ENCODE data around the gene CDH12.
"Not testable (repeated sequence)": the region's sequence is repeated elsewhere in the genome, so short reads cannot be mapped to it uniquely, and the experiment has no call there.

CDH12 gene

DNA sequence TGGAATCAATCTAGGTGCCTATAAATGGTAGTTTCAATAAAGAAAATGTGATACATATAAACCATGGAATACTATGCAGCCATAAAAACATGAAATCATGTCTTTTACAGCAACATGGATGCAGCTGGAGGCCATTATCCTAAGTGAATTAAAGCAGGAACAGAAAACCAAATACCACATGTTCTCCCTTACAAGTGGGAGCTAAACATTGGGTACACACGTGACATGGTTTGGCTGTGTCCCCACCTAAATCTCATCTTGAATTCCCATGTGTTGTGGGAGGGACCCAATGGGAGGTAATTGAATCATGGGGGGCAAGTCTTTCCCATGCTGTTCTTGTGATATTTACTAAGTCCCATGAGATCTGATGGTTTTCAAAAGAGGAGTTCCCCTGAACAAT is 78.9 kb downstream of the CDH12 start:
- not testable (repeated sequence) for DNase-seq (ENCODE audit: low read depth, low spot score)

DNA sequence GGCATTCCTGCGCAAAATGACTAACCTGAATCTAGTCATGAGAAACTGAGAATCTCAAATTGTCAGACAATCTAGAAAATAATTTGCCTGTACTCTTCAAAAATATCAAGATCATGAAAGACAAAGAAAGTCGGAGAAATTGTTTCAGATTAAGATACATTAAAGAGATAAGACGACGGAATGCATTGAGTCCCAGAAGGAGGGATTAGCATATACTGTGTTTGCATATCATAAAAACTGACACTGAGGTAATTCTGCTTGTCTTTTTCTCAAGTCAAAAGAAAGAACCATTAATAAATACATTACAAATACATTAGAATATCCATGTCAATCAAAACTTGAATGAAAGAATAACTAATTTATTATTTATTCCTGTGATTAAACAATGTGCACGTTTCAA is 88.4 kb downstream of the CDH12 start:
- DNase-seq (ENCODE audit: low read depth, low spot score), result no peak

DNA sequence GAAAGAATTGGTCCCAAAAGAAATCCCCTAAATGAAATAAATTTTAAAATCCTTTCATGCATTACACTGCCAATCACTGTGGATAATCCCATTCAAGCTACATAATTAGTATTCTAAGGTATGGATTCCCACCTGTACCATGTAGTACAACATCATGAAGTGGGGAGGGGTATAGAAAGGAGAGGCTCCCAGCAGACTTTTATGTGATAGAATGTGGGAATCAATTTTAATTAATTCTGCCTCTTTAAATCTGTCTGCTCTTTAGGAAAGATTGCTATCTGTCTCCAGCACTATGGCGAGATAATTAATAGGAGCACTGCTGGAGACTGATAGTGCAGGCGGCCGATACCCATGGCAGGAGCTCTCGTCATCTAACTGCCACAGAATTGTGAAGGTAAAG is 95.4 kb downstream of the CDH12 start:
- no peak for DNase-seq (ENCODE audit: low read depth, low spot score)

DNA sequence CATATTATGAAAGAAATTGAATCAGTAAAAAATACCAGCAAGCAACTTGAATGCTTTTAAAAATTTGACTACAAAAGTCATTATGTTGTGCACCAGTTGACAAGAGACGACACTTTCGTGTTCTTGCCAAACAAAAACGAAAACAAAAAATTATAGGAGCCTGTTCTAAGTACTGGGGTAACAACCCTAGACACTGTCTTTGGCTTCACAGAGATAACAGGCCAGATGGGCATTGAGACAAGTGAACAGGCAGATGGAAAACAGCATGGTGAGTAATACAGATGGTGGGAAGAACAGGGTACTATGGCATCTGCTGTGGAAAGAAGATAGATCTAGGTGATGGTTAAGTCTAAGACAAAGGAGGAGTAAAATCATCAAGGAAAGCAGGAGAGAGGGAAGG is 99.0 kb downstream of the CDH12 start:
- no peak for DNase-seq (ENCODE audit: low read depth, low spot score)

DNA sequence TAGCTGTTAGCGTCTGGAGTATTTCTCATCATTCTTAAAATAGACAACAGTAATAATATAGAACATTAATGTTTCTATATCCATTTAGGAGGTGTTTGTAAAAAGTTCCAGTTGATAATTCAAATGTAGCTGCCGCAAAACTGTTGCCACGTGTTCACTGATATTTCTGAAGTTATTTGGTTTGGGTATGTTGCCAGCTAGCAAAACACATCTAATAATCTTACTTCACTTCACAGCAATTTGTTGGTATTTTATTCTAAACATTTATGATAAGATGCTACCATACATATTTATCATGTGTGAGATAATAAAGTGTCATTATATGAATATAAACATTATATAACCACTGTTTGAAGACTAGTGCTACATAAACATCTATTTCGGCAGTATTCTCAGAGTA is 101.6 kb downstream of the CDH12 start:
- no peak for DNase-seq (ENCODE audit: low read depth, low spot score)

DNA sequence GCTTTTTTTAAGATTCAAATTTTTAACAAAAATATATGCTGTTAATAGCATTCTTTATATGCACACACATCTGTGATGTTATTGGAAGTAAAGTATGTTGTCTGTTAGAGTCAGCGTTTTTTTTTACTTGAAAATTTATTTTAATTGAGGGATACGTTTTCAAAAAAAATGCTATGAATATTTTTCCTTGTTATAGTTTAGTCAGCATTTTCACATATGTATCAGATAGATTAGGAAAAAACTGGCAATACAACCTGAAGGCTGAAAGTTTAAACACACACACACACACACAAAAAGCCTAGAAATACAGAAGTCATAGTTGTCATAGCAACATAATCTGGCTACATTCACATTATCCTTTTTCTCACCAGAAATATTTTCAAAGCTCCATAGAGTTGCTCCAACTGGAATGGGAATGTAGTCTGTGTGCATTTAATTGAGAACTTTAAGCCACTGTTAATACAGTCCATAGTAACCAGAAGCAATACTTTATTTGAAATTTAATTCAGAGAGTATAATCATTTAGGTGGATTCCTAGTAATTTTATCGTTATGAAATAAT is 116.6 kb downstream of the CDH12 start:
- DNase-seq (ENCODE audit: low read depth, low spot score), result no peak

DNA sequence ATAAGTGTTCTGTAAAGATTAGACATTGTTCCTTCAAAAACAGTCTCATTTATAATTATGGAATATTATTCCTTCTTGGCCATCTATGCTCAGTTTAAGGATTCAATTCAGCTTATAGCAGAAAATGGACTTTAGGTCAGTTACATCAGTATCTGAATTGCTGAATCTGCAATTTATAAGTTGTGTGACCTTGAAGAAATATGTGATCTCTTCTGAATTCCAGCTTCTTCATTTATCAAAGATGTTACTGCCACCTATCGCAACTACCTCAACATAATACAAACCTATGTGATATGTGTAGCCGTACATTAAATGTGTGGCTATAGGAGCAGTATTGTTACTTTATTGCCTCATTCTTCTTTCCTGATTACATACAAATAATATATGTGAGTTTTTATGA is 118.2 kb downstream of the CDH12 start:
- no peak for DNase-seq (ENCODE audit: low read depth, low spot score)

DNA sequence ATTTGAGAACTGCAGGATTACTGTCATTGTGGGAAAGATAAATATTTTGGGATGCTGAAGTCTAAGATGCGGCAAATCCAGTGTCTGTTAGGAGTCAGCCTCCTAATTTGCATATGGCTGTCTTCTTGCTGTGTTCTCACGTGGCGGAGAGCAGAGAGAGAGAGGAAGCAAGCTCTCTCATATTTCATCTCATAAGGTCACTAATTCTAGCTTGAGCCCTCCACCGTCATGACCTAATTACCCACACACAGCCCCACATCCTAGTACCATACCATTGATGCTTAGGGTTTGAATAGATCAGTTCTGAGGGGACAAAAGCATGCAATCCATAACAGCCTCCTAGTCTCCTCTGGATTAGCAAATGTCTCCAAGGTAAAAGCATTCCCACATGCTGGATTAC is 124.5 kb downstream of the CDH12 start:
- DNase-seq (ENCODE audit: low read depth, low spot score), result no peak

DNA sequence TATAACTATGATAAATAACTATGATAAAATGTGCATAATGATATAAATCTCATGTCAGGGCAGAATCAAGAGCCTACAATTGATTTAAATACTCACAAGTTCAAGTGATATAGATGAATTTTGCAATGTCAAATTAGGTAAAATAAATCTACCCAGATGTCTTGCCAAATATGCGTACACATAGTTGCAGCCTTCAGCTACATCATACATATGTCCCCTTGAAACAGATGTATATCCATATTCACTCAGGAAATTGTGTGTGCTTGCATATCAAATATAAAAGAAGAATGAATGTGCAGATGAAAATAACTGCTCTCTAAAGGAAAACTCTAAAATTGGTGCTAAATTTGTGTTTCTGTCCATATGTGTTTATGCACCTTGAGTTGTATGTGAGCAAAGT is 130.7 kb downstream of the CDH12 start:
- no peak for DNase-seq (ENCODE audit: low read depth, low spot score)

DNA sequence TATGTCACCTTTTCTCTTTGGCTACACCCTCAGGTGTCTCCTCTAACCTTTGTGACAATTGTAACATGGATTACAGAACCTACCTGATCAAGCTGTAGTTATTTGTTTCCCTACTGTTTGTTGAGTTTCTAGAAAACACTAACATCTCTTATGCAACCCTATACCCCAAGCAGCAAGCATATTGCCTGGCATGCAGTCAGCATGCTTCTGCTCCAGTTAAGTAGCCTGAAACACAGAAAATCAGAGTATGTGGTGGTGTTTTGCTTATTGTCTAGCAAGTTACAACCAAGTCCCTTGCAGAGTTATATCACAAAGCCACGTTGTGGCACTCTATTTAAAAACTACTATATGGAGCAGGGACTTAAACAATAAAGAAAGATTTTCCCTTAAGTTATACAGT is 131.1 kb downstream of the CDH12 start:
- no peak for DNase-seq (ENCODE audit: low read depth, low spot score)

DNA sequence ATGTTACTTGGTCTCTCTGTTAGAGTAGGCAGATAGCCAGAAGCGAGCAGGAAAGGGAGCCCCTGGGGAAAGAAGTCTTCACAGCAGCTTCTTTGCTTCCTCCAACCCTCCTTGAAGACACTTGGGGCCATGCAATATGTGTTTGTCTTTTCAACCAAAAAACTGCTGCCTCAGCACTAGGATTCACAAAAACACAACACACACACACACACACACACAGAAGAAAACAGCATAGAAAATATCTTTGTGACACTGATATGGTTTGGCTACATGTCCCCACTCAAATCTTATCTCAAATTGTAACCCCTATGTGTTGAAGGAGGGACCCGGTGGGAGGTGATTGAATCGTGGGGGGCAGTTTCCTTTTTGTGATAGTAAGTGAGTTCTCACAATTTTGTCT is 133.3 kb downstream of the CDH12 start:
- DNase-seq (ENCODE audit: low read depth, low spot score), result no peak

DNA sequence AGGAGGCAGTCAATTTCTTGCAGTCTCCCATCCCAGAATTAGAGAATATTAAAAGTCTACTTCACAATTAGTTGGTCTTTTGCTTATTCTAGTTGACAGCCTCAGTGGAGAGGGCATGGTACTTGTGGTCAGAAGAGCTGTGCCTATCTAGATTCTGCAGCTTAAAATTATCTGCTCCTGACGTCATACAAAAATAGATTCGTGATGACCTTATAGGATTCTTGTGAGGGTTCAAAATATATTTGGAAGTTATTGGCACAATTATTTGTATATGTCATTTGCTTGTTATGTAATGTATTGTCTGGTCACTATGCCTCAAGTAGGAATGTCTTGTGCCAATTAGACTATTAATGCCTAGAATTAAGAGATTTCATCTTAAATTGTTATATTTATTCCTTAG is 142.5 kb downstream of the CDH12 start:
- DNase-seq (ENCODE audit: low read depth, low spot score), result no peak

DNA sequence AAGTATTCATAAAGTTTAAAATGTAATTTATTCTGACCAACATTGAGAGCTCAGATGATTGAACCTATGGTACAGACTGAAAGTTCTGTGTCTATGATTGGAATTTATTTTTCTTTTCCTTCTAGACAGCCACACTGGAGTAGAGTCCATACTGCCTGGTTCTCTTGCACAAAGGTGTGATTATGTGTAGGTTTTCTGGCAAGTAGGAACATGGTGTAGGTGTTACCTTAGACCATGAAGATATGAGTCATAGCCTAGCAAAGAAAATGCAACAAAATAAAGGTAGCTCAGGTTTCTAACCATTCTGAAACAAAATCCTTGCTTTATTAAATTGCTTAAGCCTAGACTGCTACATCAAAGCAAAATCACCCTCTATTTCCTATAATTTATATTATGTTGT is 143.4 kb downstream of the CDH12 start:
- no peak for DNase-seq (ENCODE audit: low read depth, low spot score)

DNA sequence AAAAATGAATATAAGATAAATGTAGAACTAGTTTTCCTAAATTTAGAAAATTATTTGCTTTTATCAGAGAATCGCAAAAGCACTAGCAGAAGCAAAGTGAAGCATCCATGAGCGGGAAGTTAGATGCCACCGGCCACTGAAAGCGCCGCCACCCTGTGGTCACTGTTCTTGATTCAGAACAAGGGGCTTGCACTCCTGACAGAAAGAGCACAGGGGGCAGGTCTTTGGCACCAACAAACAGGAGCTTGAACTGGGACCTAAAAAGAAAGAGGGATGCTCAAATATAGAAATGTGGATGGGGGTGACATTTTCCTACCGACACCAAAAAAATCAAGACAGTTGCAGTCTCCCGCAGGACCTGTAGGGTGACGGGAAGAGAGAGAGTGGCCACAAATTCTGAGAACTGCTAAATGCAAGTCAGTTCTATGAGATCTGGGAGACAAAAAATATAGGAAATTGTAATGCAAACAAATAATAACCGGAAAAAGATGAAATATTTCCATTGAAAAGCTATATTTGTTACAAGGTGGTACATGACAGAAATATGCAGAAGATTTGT is 144.3 kb downstream of the CDH12 start:
- DNase-seq (ENCODE audit: low read depth, low spot score), result no peak

DNA sequence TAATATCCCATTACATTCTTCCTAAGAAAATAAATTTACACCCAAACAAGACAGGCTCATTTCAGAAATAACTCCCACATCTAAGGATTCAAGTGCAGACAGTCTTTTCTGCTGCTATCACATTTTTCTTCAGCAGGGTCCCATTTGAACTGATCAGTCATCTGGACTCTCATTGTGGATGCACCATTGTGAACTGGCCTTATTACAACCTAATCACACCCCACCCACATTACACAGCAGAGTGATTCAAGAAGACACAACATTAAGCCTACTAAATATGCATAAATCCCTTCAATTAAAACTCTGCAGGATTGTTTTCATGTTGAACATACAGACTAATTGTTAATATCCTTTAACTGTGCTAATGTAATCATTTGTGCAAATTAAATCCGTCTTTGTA is 146.2 kb downstream of the CDH12 start:
- DNase-seq (ENCODE audit: low read depth, low spot score), result no peak

DNA sequence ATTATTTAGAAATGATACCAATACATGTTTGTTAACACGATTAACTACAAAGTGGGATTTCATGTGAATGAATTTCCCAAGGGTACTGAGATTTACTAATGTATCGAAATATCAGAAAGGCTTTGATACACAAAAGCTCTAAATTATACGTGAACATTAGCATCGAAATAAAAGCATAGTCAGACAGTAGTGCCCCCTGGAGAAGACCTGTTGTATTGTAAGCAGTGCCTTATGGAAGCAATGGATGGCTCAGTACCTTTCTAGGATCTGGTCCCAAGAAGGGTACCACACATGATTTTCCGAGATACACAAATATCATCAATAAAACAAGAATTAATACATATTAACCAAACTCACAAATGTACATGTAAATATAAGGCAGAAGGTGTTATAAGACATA is 153.8 kb downstream of the CDH12 start:
- DNase-seq (ENCODE audit: low read depth, low spot score), result no peak

DNA sequence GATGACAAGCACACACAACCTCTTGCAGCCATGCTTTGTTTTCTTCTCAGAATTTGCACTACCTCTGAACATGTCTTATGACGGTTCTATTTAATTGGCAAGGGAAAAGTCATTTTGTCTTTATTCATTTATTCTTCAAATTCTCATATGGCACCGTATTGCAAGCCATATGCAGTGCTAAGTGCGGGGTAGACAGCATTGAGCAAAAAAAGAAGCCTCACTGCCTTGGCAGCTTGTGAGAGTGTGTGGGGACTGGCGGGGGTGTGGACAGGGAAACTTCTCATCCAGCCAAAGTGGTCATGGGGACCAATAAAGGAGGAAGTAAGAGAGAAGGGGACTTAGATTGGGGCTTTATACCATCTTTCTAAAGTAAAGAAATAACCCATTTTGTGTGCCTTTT is 160.0 kb downstream of the CDH12 start:
- no peak for DNase-seq (ENCODE audit: low read depth, low spot score)

DNA sequence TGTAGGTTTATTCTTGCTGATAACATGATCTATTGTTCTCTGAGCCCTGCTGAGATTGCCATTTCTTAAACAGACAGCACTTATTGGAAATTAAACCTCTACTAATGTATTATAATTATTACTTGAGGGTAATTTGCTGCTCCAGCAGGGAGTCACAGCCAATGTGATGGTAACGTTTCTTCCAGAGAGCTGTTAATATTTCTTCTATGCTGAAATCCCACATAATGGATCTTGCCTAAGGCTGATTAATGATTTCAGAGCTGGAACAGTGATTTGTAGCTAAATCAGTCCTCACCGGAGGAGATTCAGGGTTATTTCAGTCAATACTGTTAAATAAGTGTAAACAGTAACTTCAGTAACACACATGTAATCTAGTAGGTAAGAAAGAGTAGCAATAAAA is 170.1 kb downstream of the CDH12 start:
- DNase-seq (ENCODE audit: low read depth, low spot score), result no peak

DNA sequence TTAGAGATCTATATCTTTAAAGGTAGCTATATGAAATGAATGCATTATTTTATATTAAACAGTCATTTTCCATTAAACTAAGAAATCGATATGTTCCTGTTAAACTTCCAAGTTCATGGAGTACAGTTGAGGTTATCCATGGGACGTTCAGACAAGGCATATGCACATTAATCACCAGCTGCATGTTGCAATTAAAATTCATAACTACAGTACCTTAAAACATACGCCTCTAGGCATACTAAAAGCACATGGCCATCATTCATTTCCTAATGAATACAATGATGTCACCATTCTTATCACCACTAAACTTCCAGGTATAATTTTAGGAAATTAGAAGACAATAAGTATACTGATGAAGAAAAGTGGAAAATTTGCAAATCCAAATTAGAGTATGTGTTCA is 174.3 kb downstream of the CDH12 start:
- DNase-seq (ENCODE audit: low read depth, low spot score), result no peak

DNA sequence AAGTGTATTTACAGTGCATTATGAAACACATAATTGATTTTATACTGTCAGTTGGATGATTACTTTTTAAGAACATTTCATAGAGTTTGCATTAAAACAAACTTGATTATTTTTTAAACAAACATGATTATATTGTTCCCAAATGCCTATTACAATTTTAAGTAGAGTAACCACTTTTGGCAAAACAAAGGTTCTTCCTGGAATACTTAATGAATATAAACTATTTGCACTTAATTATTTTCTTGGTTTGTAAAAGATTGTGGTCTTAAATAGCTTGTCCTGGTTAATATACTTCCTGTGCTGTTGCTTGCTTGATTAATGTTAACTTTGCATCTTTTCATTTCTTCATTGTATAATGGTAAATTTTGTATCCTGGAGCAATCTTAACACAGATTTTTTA is 180.0 kb downstream of the CDH12 start:
- DNase-seq (ENCODE audit: low read depth, low spot score), result no peak

DNA sequence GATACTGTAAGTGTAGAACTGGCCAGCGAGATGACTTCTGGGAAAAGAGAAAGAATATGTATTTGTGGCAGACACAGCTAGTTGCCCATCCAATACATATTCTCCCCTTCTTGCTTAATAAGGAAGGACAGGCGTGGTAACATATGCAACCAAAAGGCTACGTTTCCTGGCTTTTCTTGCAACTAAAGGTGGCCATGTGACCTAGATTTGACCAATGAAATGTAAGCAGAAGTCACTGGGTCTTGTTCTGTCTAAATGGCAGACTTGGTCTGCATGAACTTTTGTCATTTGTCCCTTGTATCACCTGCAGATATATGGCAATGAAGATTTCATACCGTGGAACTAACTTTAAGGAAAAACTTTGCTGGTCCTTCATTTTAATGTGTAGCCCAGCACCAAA is 183.8 kb downstream of the CDH12 start:
- DNase-seq (ENCODE audit: low read depth, low spot score), result no peak

DNA sequence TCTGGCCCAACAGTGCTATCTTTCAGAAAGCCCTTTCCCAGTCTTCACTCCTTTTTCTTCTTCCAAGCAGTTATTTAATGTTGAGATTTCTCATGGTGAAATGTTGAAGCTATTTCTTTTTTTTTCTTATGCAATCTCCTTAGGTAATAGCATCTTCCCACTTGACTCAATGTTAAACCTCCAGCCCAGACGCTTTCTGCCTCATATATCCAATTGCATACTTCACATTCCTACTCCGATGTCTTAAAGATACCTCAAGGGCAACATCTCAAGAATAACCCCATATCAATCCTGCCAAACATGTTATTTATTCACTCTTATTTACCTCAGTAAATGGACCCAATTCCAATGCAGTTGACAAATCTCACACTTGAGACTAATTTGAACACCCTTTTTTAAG is 187.3 kb downstream of the CDH12 start:
- no peak for DNase-seq (ENCODE audit: low read depth, low spot score)

DNA sequence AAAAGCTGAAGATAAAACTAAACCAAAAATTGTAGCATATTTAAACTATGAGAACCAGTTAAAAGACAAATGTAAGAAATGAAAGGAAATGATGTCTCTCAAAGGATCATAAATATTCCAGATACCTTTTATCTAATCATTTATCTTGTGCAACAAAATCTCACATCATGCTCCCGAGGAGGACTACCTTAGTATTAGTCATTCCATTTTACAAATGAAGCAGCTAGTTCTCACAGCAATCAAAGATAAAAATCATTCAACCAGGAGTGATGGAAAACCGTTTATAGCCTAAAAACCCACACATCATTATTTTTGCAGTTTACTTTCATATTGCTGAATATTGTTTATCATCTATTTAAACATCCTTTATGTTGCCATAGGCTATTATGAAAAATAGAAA is 190.0 kb downstream of the CDH12 start:
- DNase-seq (ENCODE audit: low read depth, low spot score), result no peak

DNA sequence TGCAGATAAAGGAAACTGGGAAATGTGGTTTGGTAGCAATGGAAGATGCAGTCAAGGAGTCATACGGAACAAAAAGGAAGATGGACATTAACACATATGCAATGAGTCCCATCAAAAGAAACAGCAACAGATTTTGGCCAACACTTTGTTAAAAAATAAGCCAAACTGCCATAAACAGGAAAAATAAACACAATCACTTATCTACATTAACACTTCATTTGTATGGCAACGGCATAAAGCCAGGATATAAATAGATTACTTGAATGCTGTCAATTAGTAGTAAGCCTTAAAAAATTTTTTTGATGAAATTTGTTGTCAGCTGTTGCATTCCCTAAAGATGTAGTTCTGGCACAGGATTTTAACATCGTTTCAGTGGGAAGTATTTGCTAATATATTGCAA is 190.8 kb downstream of the CDH12 start:
- no peak for DNase-seq (ENCODE audit: low read depth, low spot score)
